HG02763 (cell line): Measurements from ENCODE around the gene L3MBTL3.
"Not testable (repeated sequence)": the region's sequence is repeated elsewhere in the genome, so short reads cannot be mapped to it uniquely, and the experiment has no call there.

Source experiments
- ATAC-seq: cut with Tn5 transposase; IDR thresholded peaks from one replicate; pipeline ENCODE4 v1.9.1; 2021; ENCODE audit warnings: mild to moderate bottlenecking, moderate library complexity; ENCODE audit not compliant: unreplicated experiment

L3MBTL3 gene

GRCh38 chr6:130070792-130071191, 52.4 kb downstream of the L3MBTL3 start:
- no peak for ATAC-seq

- no peak for ATAC-seq
Measured at GRCh38 chr6:130075879-130076460, 57.6 kb downstream of the L3MBTL3 start.

- ATAC-seq = no peak
Measured at GRCh38 chr6:130076512-130076911, 58.1 kb downstream of the L3MBTL3 start.

GRCh38 chr6:130090796-130091195, 72.4 kb downstream of the L3MBTL3 start:
- no peak for ATAC-seq

GRCh38 chr6:130093546-130093945, 75.2 kb downstream of the L3MBTL3 start:
- ATAC-seq = no peak

- no peak for ATAC-seq
Measured at GRCh38 chr6:130098317-130098716, 79.9 kb downstream of the L3MBTL3 start.

- ATAC-seq = no peak
Measured at GRCh38 chr6:130099119-130099518, 80.7 kb downstream of the L3MBTL3 start.

- ATAC-seq = peak; percentile 82
Measured at GRCh38 chr6:130105996-130106704, 87.8 kb downstream of the L3MBTL3 start.

GRCh38 chr6:130107710-130108109, 89.3 kb downstream of the L3MBTL3 start:
- ATAC-seq = no peak

GRCh38 chr6:130111031-130111430, 92.7 kb downstream of the L3MBTL3 start:
- no peak for ATAC-seq

GRCh38 chr6:130113201-130113710, 94.9 kb downstream of the L3MBTL3 start:
- no peak for ATAC-seq

GRCh38 chr6:130115036-130115435, 96.7 kb downstream of the L3MBTL3 start:
- ATAC-seq = peak; percentile 87

GRCh38 chr6:130116273-130116672, 97.9 kb downstream of the L3MBTL3 start:
- ATAC-seq = no peak

- ATAC-seq = not testable (repeated sequence)
Measured at GRCh38 chr6:130117187-130117701, 98.9 kb downstream of the L3MBTL3 start.

- ATAC-seq = no peak
Measured at GRCh38 chr6:130118236-130118635, 99.9 kb downstream of the L3MBTL3 start.

GRCh38 chr6:130119211-130119610, 100.8 kb downstream of the L3MBTL3 start:
- no peak for ATAC-seq

GRCh38 chr6:130120731-130121130, 102.3 kb downstream of the L3MBTL3 start:
- no peak for ATAC-seq

- ATAC-seq = no peak
Measured at GRCh38 chr6:130122243-130122642, 103.9 kb downstream of the L3MBTL3 start.

- ATAC-seq = no peak
Measured at GRCh38 chr6:130127195-130127594, 108.8 kb downstream of the L3MBTL3 start.

GRCh38 chr6:130128326-130128725, 109.9 kb downstream of the L3MBTL3 start:
- ATAC-seq = no peak

GRCh38 chr6:130129762-130130246, 111.4 kb downstream of the L3MBTL3 start:
- ATAC-seq = no peak

- peak; percentile 59 for ATAC-seq
Measured at GRCh38 chr6:130132286-130132701, 113.9 kb downstream of the L3MBTL3 start.
